HG02870 (cell line): ENCODE results near the gene CTNNA3.

ENCODE experiments used
- ATAC-seq: cut with Tn5 transposase; IDR thresholded peaks from one replicate; pipeline ENCODE4 v1.9.1; 2021; ENCODE audit warnings: mild to moderate bottlenecking, moderate library complexity; ENCODE audit not compliant: unreplicated experiment

Gene CTNNA3

GRCh38 chr10:66782776-66783175 lies 913.2 kb downstream of the CTNNA3 start:
- ATAC-seq: no peak

GRCh38 chr10:66782144-66782543 lies 913.9 kb downstream of the CTNNA3 start:
- ATAC-seq: no peak

- ATAC-seq: no peak
These were observed 915.2 kb downstream of the CTNNA3 start for GRCh38 chr10:66780796-66781195.

GRCh38 chr10:66778351-66778750 lies 917.6 kb downstream of the CTNNA3 start:
- ATAC-seq: no peak

- no peak for ATAC-seq
These were observed 918.3 kb downstream of the CTNNA3 start for GRCh38 chr10:66777665-66778064.

- ATAC-seq: no peak
These were observed 922.5 kb downstream of the CTNNA3 start for GRCh38 chr10:66773472-66773817.

GRCh38 chr10:66772548-66773471 lies 923.2 kb downstream of the CTNNA3 start:
- ATAC-seq: no peak

- ATAC-seq: no peak
These were observed 928.3 kb downstream of the CTNNA3 start for GRCh38 chr10:66767707-66768106.

GRCh38 chr10:66762218-66762729 lies 933.7 kb downstream of the CTNNA3 start:
- ATAC-seq: no peak

- no peak for ATAC-seq
These were observed 935.1 kb downstream of the CTNNA3 start for GRCh38 chr10:66760941-66761340.

- ATAC-seq: no peak
These were observed 940.5 kb downstream of the CTNNA3 start for GRCh38 chr10:66755474-66755873.

- ATAC-seq: no peak
These were observed 943.3 kb downstream of the CTNNA3 start for GRCh38 chr10:66752714-66753113.

- no peak for ATAC-seq
These were observed 947.8 kb downstream of the CTNNA3 start for GRCh38 chr10:66748217-66748616.

- ATAC-seq: no peak
These were observed 948.5 kb downstream of the CTNNA3 start for GRCh38 chr10:66747451-66747850.

- ATAC-seq: no peak
These were observed 949.3 kb downstream of the CTNNA3 start for GRCh38 chr10:66746711-66747110.

GRCh38 chr10:66746246-66746645 lies 949.7 kb downstream of the CTNNA3 start:
- ATAC-seq: no peak

- no peak for ATAC-seq
These were observed 951.1 kb downstream of the CTNNA3 start for GRCh38 chr10:66744915-66745314.

- no peak for ATAC-seq
These were observed 958.8 kb downstream of the CTNNA3 start for GRCh38 chr10:66737241-66737640.

GRCh38 chr10:66723608-66724400 lies 972.2 kb downstream of the CTNNA3 start:
- ATAC-seq: no peak

GRCh38 chr10:66719483-66719882 lies 976.5 kb downstream of the CTNNA3 start:
- no peak for ATAC-seq

GRCh38 chr10:66717231-66717981 lies 978.6 kb downstream of the CTNNA3 start:
- no peak for ATAC-seq
